Progenitor cell of endocrine pancreas (in vitro differentiated cells): ENCODE measurements around the gene PITPNC1. TPM values are rescaled to one million over a fixed set of nuclear protein-coding genes. Genes with fewer than 3 reads are reported as not detected.
A peak's percentile ranks its signal among the peaks of the same experiment; 100 is the strongest.
"Not testable (repeated sequence)": the region's sequence is repeated elsewhere in the genome, so short reads cannot be mapped to it uniquely, and the experiment has no call there.

Experiments used
- DNase-seq: peaks from one replicate; pipeline ENCODE4 v3.0.0; 2021; ENCODE audit warnings: low spot score; ENCODE audit not compliant: unreplicated experiment
- H3K27ac Mint-ChIP-seq: 2 replicates; pipeline ENCODE4 v1.8.0; 2021; ENCODE audit warnings: mild to moderate bottlenecking, moderate library complexity, mixed read lengths
- H3K27me3 Mint-ChIP-seq: 2 replicates; pipeline ENCODE4 v1.8.0; 2021; ENCODE audit warnings: mixed read lengths
- H3K36me3 Mint-ChIP-seq: 2 replicates; pipeline ENCODE4 v1.8.0; 2022; ENCODE audit warnings: mixed read lengths; ENCODE audit not compliant: insufficient read depth
- H3K4me1 Mint-ChIP-seq: 2 replicates; pipeline ENCODE4 v1.8.0; 2021; ENCODE audit warnings: low read depth, mixed read lengths
- H3K4me3 Mint-ChIP-seq: 2 replicates; pipeline ENCODE4 v1.8.0; 2021; ENCODE audit warnings: low read depth, mild to moderate bottlenecking, moderate library complexity, mixed read lengths
- H3K9me3 Mint-ChIP-seq: 2 replicates; pipeline ENCODE4 v1.8.0; 2021; ENCODE audit warnings: low read depth, mixed read lengths
- total RNA-seq: library from RNA; stranded (reverse); gene quantifications from 2 replicates; pipeline ENCODE4 v1.2.1, GENCODE V29; 2021
- TF ChIP-seq, protein P1 (sequence below): fragments of 200-600 bp; sonication (generic); IDR thresholded peaks from one replicate; pipeline ENCODE4 v1.5.0; 2021; ENCODE audit warnings: antibody characterized with exemption, mild to moderate bottlenecking; ENCODE audit not compliant: unreplicated experiment

PITPNC1 gene
- total RNA-seq, 1 donor from 2014 or later, result 53.2 TPM

DNA sequence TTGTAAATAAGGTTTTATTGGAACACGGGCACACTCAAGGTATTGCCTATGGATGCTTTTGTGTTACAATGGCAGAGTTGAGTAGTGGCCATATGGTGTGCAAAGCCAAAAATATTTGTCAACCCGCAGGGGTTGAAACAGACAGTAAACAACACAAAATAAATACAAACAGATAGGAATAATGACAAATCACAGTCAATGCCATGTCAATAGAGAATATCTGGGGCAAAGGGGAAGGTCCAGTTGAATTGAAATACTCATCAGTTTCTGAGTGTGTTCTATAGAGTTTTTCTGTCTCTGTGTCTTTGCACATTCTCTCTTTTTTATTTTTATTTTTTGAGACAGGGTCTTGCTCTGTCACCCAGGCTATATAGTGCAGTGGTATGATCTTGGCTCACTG lies 37.5 kb downstream of the PITPNC1 start:
- no peak overlapping the region for H3K27ac Mint-ChIP-seq
- DNase-seq, result no peak
- H3K4me1 Mint-ChIP-seq, result peaks cover 1% of the 10 kb centered on the region
- peaks cover 5% of the 10 kb centered on the region for H3K9me3 Mint-ChIP-seq
- peaks cover 3% of the 10 kb centered on the region for H3K36me3 Mint-ChIP-seq
- H3K4me3 Mint-ChIP-seq, result no peak overlapping the region
- H3K27me3 Mint-ChIP-seq, result no peaks in the 10 kb centered on the region
- TF ChIP-seq, protein P1, sequence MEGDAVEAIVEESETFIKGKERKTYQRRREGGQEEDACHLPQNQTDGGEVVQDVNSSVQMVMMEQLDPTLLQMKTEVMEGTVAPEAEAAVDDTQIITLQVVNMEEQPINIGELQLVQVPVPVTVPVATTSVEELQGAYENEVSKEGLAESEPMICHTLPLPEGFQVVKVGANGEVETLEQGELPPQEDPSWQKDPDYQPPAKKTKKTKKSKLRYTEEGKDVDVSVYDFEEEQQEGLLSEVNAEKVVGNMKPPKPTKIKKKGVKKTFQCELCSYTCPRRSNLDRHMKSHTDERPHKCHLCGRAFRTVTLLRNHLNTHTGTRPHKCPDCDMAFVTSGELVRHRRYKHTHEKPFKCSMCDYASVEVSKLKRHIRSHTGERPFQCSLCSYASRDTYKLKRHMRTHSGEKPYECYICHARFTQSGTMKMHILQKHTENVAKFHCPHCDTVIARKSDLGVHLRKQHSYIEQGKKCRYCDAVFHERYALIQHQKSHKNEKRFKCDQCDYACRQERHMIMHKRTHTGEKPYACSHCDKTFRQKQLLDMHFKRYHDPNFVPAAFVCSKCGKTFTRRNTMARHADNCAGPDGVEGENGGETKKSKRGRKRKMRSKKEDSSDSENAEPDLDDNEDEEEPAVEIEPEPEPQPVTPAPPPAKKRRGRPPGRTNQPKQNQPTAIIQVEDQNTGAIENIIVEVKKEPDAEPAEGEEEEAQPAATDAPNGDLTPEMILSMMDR, result no peak

DNA sequence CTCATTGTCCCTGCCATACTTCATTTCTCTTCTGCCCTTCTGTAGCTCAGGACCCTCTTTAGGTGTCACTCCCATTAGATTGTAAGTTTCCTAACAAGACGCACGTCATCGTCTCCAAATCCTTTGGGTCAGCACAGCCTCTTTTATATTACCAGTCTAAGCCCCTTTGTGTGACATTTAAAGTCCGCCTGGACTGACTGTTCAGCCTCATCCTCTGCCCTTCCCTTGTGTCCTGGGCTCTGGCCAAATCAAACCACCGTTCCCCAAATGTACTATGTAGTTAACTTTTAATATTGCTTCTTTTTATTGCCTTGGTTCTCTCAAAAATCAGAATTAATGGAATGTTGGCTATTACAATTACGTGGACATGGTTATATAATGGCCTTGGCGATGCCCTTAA lies 38.2 kb downstream of the PITPNC1 start:
- TF ChIP-seq, protein P1, result no peak
- H3K27me3 Mint-ChIP-seq, result no peaks in the 10 kb centered on the region
- no peak for DNase-seq
- H3K4me1 Mint-ChIP-seq, result peaks cover 2% of the 10 kb centered on the region
- H3K4me3 Mint-ChIP-seq, result no peak overlapping the region
- H3K9me3 Mint-ChIP-seq, result peaks cover 2% of the 10 kb centered on the region
- no peak overlapping the region for H3K27ac Mint-ChIP-seq
- H3K36me3 Mint-ChIP-seq, result no peaks in the 10 kb centered on the region

DNA sequence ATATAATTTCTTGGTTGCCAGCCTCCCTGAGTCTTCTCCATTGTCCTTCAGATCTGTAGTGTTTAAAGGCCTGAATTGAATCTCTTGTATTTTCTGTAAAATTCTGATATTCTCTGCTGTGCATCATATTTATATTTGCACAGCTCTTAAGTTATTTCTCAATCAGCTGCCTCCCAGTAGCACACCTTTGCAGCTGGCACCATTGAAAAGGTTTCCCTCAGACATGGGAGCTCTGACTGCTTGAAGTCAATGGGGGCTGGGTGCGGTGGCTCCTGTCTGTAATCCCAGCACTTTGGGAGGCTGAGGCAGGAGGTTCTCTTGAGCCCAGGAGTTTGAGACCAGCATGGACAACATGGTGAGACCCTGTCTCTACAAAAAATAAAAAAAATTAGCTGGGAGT lies 40.4 kb downstream of the PITPNC1 start:
- Mint-ChIP-seq H3K27me3 (no peaks in the 10 kb centered on the region), H3K9me3 (peaks cover 2% of the 10 kb centered on the region), H3K27ac (no peak overlapping the region), H3K36me3 (no peaks in the 10 kb centered on the region), H3K4me3 (no peak overlapping the region), H3K4me1 (peaks cover 3% of the 10 kb centered on the region)
- no peak for DNase-seq
- TF ChIP-seq, protein P1, result no peak

DNA sequence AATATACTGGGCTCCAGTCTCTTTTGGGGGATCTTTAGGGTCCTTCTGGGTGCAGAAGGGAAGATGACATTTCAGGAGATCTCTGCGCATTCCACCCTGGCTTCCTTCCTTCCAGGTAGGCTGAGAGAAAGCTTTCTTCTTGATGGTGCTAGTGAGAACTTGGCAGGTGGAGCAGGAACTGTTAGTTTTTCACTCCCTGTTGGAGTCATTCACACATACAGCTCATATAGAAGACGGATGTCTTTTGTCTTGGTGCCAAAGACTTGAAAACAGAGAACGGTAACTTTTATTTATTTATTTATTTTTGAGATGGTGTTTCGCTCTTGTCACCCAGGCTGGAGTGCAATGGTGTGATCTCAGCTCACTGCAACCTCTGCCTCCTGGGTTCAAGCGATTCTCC lies 43.9 kb downstream of the PITPNC1 start:
- peaks cover 6% of the 10 kb centered on the region for H3K4me1 Mint-ChIP-seq
- no peak for DNase-seq
- H3K27ac Mint-ChIP-seq, result no peak overlapping the region
- no peaks in the 10 kb centered on the region for H3K27me3 Mint-ChIP-seq
- no peaks in the 10 kb centered on the region for H3K9me3 Mint-ChIP-seq
- H3K4me3 Mint-ChIP-seq, result no peak overlapping the region
- H3K36me3 Mint-ChIP-seq, result peaks cover 5% of the 10 kb centered on the region
- TF ChIP-seq, protein P1, result no peak

DNA sequence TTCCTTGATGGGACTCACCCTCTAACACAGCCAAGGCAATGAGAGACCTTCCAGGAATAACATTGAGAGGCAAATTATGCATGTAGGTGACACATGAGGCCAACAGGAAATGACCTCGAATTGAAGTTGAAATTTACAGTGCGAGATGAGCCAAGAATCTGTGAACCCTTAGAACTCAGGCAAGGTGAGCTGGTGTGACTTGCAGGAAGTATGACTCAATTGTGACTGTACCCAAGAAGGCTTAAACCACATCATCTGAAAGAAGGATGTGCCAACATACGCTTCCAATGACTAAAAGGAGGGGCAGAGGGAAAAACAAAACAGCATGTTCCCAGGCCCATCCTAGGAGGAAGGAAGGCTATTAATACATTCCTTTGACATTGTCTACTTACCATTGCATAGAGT lies 44.8 kb downstream of the PITPNC1 start:
- Mint-ChIP-seq H3K4me1 (peaks cover 6% of the 10 kb centered on the region), H3K27ac (no peak overlapping the region), H3K9me3 (no peaks in the 10 kb centered on the region), H3K4me3 (no peak overlapping the region), H3K36me3 (peaks cover 5% of the 10 kb centered on the region), H3K27me3 (no peaks in the 10 kb centered on the region)
- TF ChIP-seq, protein P1, result no peak
- no peak for DNase-seq

DNA sequence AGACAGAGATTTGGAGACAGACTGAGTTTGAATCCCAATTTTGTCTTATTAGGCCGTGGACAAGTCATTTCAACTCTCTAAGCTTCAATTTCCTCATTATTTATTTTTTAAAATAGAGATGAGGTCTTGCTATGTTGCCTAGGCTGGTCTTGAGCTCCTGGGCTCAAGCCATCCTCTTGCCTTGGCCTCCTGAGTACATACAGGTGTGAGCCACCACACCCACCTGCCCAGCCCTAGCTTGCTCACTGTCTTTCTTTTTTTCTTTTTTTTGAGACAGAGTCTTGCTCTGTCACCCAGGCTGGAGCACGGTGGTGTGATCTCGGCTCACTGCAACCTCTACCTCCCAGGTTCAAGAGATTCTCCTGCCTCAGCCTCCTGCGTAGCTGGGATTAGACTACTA lies 45.2 kb downstream of the PITPNC1 start:
- not testable (repeated sequence) for H3K9me3 Mint-ChIP-seq, H3K27me3 Mint-ChIP-seq, H3K4me1 Mint-ChIP-seq

More for the DNA sequence above, 45.2 kb downstream of the PITPNC1 start:
- H3K4me3 Mint-ChIP-seq, H3K36me3 Mint-ChIP-seq, DNase-seq: not testable (repeated sequence)
- H3K27ac Mint-ChIP-seq, result peak overlapping the region; percentile 67
